PC-3 (cell line): ENCODE measurements around the gene TTC19.

ENCODE experiments used
- EZH2 ChIP-seq: fragments of 300-600 bp; sonication (generic); IDR thresholded peaks from one replicate; pipeline ENCODE4 v1.6.1; 2017; ENCODE audit warnings: antibody characterized with exemption, mild to moderate bottlenecking, low read length; ENCODE audit not compliant: unreplicated experiment
- EZH2phosphoT487 ChIP-seq: fragments of 300-600 bp; sonication (generic); IDR thresholded peaks from 2 replicates; pipeline ENCODE4 v1.6.1; 2018; ENCODE audit warnings: mild to moderate bottlenecking, antibody characterized with exemption, low read length, borderline replicate concordance
- TF ChIP-seq, protein P1 (sequence below): fragments of 300-600 bp; sonication (generic); conservative IDR thresholded peaks from 2 replicates; pipeline ENCODE4 v1.5.1; 2017; ENCODE audit warnings: antibody characterized with exemption, low read depth, mild to moderate bottlenecking, low read length

DNA sequence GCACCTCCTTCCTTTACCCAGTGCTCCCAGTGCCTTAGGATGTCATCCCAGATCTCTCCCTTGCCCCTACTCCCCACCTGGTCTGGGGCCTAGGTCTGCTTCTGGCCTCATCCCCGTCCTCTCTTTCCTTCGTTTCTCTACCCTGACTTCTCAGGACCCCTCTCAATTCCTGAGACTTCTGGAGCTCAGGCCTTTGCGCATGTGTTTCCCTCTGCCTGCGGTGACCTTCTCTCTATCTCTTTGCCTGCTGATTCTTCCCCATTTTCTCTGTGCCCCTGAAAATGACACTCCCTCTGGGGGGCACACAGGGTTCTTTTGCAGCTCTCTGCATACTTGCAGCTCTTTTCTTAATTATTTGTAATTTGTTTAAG is 41.2 kb upstream of the TTC19 start:
- TF ChIP-seq, protein P1, sequence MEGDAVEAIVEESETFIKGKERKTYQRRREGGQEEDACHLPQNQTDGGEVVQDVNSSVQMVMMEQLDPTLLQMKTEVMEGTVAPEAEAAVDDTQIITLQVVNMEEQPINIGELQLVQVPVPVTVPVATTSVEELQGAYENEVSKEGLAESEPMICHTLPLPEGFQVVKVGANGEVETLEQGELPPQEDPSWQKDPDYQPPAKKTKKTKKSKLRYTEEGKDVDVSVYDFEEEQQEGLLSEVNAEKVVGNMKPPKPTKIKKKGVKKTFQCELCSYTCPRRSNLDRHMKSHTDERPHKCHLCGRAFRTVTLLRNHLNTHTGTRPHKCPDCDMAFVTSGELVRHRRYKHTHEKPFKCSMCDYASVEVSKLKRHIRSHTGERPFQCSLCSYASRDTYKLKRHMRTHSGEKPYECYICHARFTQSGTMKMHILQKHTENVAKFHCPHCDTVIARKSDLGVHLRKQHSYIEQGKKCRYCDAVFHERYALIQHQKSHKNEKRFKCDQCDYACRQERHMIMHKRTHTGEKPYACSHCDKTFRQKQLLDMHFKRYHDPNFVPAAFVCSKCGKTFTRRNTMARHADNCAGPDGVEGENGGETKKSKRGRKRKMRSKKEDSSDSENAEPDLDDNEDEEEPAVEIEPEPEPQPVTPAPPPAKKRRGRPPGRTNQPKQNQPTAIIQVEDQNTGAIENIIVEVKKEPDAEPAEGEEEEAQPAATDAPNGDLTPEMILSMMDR, result no peak
- TF ChIP-seq EZH2phosphoT487, result no peak
- no peak for TF ChIP-seq EZH2
